Skeletal muscle satellite cell (primary cell): ENCODE data around the gene IMMP2L.

Experiments
- H3K27me3 ChIP-seq: 2 replicates; pipeline ENCODE4 v1.7.0; 2013; ENCODE audit warnings: low read length; ENCODE audit not compliant: control insufficient read depth, insufficient read depth
- H3K36me3 ChIP-seq: 2 replicates; pipeline ENCODE4 v1.7.0; 2013; ENCODE audit warnings: mild to moderate bottlenecking, control low read depth, low read length; ENCODE audit not compliant: insufficient read depth
- H3K4me1 ChIP-seq: 2 replicates; pipeline ENCODE4 v1.7.0; 2013; ENCODE audit warnings: low read length; ENCODE audit not compliant: control insufficient read depth, insufficient read depth
- H3K4me2 ChIP-seq: 2 replicates; pipeline ENCODE4 v1.7.0; 2013; ENCODE audit warnings: mild to moderate bottlenecking, low read length
- H3K4me3 ChIP-seq: 2 replicates; pipeline ENCODE4 v1.7.0; 2013; ENCODE audit warnings: low read length
- H3K9ac ChIP-seq: 2 replicates; pipeline ENCODE4 v1.7.0; 2013; ENCODE audit warnings: mild to moderate bottlenecking, low read depth, low read length, moderate library complexity
- H3K9me3 ChIP-seq: replicated peaks from 2 replicates; pipeline ENCODE4 v1.7.0; 2013; ENCODE audit warnings: mild to moderate bottlenecking, control low read depth, low read length

Gene IMMP2L

GRCh38 chr7:111088328-111088727 is 474.0 kb downstream of the IMMP2L start:
- no peak overlapping the region for H3K4me3 ChIP-seq
- no peaks in the 10 kb centered on the region for H3K36me3 ChIP-seq
- no peaks in the 10 kb centered on the region for H3K9me3 ChIP-seq
- no peak overlapping the region for H3K4me2 ChIP-seq
- no peaks in the 10 kb centered on the region for H3K27me3 ChIP-seq
- H3K4me1 ChIP-seq = no peaks in the 10 kb centered on the region
- H3K9ac ChIP-seq = no peak overlapping the region

- Histone ChIP-seq H3K36me3 (no peaks in the 10 kb centered on the region), H3K27me3 (no peaks in the 10 kb centered on the region), H3K4me1 (peaks cover 3% of the 10 kb centered on the region), H3K4me2 (no peak overlapping the region), H3K9ac (no peak overlapping the region), H3K4me3 (no peak overlapping the region), H3K9me3 (no peaks in the 10 kb centered on the region)
These were observed 475.8 kb downstream of the IMMP2L start for GRCh38 chr7:111086532-111086931.

- no peaks in the 10 kb centered on the region for H3K36me3 ChIP-seq
- H3K4me2 ChIP-seq = no peak overlapping the region
- H3K4me3 ChIP-seq = no peak overlapping the region
- H3K27me3 ChIP-seq = no peaks in the 10 kb centered on the region
- H3K4me1 ChIP-seq = peaks cover 3% of the 10 kb centered on the region
- H3K9ac ChIP-seq = no peak overlapping the region
- no peaks in the 10 kb centered on the region for H3K9me3 ChIP-seq
These were observed 476.9 kb downstream of the IMMP2L start for GRCh38 chr7:111085356-111085755.

- Histone ChIP-seq H3K9me3 (no peaks in the 10 kb centered on the region), H3K36me3 (no peaks in the 10 kb centered on the region), H3K4me2 (no peak overlapping the region), H3K27me3 (no peaks in the 10 kb centered on the region), H3K4me1 (peaks cover 3% of the 10 kb centered on the region), H3K9ac (no peak overlapping the region), H3K4me3 (no peak overlapping the region)
These were observed 478.9 kb downstream of the IMMP2L start for GRCh38 chr7:111083413-111083812.

- no peak overlapping the region for H3K4me3 ChIP-seq
- no peak overlapping the region for H3K9ac ChIP-seq
- no peaks in the 10 kb centered on the region for H3K27me3 ChIP-seq
- H3K4me2 ChIP-seq = no peak overlapping the region
- H3K36me3 ChIP-seq = no peaks in the 10 kb centered on the region
- H3K9me3 ChIP-seq = no peaks in the 10 kb centered on the region
- H3K4me1 ChIP-seq = peaks cover 3% of the 10 kb centered on the region
These were observed 479.9 kb downstream of the IMMP2L start for GRCh38 chr7:111082351-111082750.

GRCh38 chr7:111081546-111082267 is 480.6 kb downstream of the IMMP2L start:
- no peaks in the 10 kb centered on the region for H3K36me3 ChIP-seq
- H3K27me3 ChIP-seq = no peaks in the 10 kb centered on the region
- H3K9me3 ChIP-seq = no peaks in the 10 kb centered on the region
- peaks cover 3% of the 10 kb centered on the region for H3K4me1 ChIP-seq
- no peak overlapping the region for H3K9ac ChIP-seq
- H3K4me3 ChIP-seq = no peak overlapping the region
- H3K4me2 ChIP-seq = no peak overlapping the region

- H3K9ac ChIP-seq = no peak overlapping the region
- no peaks in the 10 kb centered on the region for H3K36me3 ChIP-seq
- H3K4me1 ChIP-seq = peaks cover 9% of the 10 kb centered on the region
- no peak overlapping the region for H3K4me2 ChIP-seq
- H3K9me3 ChIP-seq = no peaks in the 10 kb centered on the region
- H3K27me3 ChIP-seq = no peaks in the 10 kb centered on the region
- H3K4me3 ChIP-seq = no peak overlapping the region
These were observed 481.7 kb downstream of the IMMP2L start for GRCh38 chr7:111080495-111081105.

GRCh38 chr7:111077001-111077400 is 485.3 kb downstream of the IMMP2L start:
- no peak overlapping the region for H3K4me3 ChIP-seq

GRCh38 chr7:111076205-111076604 is 486.1 kb downstream of the IMMP2L start:
- no peak overlapping the region for H3K4me2 ChIP-seq
- H3K27me3 ChIP-seq = no peaks in the 10 kb centered on the region
- no peak overlapping the region for H3K4me3 ChIP-seq
- H3K36me3 ChIP-seq = no peaks in the 10 kb centered on the region
- no peaks in the 10 kb centered on the region for H3K9me3 ChIP-seq
- H3K9ac ChIP-seq = no peak overlapping the region
- peaks cover 6% of the 10 kb centered on the region for H3K4me1 ChIP-seq

More at GRCh38 chr7:111077001-111077400, 485.3 kb downstream of the IMMP2L start:
- H3K4me1 ChIP-seq = peaks cover 6% of the 10 kb centered on the region
- H3K9me3 ChIP-seq = no peaks in the 10 kb centered on the region
- no peaks in the 10 kb centered on the region for H3K27me3 ChIP-seq
- H3K4me2 ChIP-seq = no peak overlapping the region
- H3K36me3 ChIP-seq = no peaks in the 10 kb centered on the region
- H3K9ac ChIP-seq = no peak overlapping the region

- no peaks in the 10 kb centered on the region for H3K9me3 ChIP-seq
- H3K36me3 ChIP-seq = no peaks in the 10 kb centered on the region
- no peak overlapping the region for H3K9ac ChIP-seq
- no peak overlapping the region for H3K4me2 ChIP-seq
- no peak overlapping the region for H3K4me3 ChIP-seq
- no peaks in the 10 kb centered on the region for H3K27me3 ChIP-seq
- H3K4me1 ChIP-seq = peaks cover 6% of the 10 kb centered on the region
These were observed 486.8 kb downstream of the IMMP2L start for GRCh38 chr7:111075498-111075897.

- peaks cover 6% of the 10 kb centered on the region for H3K4me1 ChIP-seq
- H3K27me3 ChIP-seq = no peaks in the 10 kb centered on the region
- no peaks in the 10 kb centered on the region for H3K36me3 ChIP-seq
- H3K4me3 ChIP-seq = no peak overlapping the region
- H3K4me2 ChIP-seq = no peak overlapping the region
- no peaks in the 10 kb centered on the region for H3K9me3 ChIP-seq
- H3K9ac ChIP-seq = no peak overlapping the region
These were observed 487.5 kb downstream of the IMMP2L start for GRCh38 chr7:111074748-111075146.
